Stimulated activated CD4-positive, alpha-beta T cell treated with anti-CD3 and anti-CD28 coated beads, TNF-alpha, amount 100 ng/mL, for 48 hours (primary cell): ENCODE measurements around the gene MXRA8.

Experiments used
- DNase-seq, 3 donors: peaks; one replicate each; pipeline ENCODE4 v3.0.0-alpha.2; 2020; ENCODE audit warnings: low read depth in 3 of 3

Gene MXRA8

DNA sequence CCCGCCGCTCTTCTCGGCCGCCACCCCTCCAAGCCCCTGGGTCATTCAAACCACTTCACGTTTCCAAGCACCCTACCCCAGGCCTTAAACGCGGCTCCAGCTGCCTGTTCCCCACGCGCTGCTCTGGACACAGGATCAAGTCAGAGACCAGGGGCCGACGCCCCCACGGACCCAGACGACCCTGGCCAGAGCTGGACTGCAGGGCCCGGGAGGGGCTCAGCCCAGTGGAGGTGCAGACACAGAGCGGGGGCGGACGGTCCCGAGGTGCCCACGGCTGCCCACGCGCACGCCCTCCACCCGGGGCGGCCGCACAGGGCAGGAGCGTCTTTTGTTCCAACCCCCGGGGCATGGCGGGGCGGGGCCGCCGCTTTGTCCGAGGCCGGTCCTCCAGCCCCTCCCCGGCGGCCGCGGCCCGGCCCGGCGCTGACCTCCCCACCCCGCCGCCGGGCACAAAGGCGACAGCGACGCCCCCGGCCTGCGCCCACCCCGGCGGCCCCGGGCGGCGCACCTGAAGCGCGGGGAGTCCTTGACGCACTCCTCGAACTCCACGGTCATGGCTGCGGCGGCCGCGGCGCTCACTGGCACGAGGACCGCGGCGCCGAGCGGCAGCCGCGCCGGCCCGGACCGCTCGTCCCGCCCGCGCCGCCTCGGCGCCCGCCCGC, 51.0 kb downstream of the MXRA8 start:
- DNase-seq, result no peak

DNA sequence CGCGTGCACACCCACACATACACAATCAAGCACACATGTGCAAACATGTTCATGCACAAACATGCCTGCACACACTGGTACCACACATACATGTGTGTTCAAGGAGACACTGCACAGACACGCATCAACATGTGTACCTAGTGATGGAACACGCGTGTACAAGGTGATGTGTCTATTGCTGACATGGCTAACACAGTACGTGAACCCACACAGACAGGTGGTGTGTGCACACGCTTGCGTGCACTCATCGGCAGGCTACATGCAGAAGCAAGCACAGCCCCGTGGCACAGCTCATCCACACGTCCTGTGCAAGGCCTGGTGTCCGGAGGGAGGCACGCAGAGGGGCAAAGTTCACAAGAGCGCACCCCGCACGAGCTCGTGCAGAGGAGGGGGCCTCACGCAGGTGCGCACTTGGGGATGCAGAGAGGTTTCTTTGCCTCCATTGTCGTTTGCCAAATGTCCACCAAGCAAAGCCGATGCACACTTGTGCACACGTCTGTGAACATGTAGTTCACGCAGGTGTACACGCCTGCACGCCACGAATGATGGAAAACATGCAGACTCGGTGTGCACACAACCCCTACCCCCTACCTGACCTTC, 51.6 kb downstream of the MXRA8 start:
- no peak for DNase-seq

DNA sequence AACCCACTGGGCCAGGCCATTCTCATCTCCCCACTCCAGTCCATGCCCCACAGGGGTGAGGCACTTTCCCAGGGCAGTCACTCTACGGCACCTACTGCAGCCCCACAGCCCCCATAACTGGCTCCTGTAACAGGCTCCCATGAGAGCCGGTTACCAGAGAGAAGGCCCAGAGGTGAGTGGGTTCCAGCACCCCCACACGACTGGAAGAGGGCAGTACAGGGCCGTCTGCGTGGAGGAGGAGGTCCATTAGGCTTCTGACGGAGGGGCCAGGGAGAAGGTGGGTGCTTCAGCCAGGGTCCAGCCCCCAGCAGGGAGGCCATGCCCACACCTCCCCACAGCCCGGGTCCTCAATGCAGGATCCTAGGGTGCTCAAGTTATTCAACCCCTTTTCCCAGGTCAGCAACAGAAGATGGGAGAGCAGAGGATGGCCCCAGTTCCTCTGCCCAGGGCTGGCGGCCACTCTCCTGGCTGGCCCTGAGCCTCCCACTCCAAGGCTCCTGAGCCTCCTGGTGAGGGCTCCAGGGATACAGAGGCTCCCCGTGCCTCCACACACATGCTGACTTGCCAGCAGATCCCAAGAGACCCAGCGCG, 52.2 kb downstream of the MXRA8 start:
- no peak for DNase-seq

DNA sequence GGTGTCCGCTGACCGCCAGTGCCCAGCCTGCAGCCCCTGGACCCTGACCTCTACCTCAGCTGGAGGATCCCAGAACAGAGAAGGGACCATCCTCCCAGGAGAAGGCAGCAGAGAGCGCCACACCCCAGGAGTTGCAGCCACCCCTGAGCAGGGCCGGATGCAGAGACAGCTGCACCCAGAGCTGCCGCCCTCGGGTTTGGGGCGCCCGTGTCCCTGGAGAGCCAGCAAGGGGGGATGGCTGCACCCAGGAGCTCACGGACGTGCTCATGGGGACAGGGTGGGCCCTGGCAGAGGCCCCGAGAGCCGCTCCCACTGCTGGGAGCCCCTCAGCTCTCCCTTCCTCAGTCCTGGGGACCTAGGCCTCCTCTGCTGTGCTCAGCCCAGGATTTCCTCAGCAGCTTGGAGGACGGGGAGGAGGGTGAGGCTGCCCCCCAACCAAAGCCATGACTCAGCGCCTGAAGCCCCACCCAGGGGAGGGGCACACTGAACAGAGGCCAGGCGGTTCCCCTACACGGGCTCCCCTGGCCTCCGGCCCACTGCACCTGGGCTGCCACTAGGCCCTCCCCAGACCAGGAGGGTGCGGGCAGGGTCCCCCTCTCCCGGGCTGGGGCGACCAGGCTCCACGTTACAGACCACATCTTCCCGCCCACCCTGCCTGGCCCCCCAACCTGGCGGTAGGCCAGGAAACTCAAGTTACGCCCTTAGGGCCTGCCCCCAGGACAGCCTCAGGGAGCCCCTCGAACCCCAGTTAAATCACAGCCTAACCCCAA, 52.9 kb downstream of the MXRA8 start:
- no peak for DNase-seq

DNA sequence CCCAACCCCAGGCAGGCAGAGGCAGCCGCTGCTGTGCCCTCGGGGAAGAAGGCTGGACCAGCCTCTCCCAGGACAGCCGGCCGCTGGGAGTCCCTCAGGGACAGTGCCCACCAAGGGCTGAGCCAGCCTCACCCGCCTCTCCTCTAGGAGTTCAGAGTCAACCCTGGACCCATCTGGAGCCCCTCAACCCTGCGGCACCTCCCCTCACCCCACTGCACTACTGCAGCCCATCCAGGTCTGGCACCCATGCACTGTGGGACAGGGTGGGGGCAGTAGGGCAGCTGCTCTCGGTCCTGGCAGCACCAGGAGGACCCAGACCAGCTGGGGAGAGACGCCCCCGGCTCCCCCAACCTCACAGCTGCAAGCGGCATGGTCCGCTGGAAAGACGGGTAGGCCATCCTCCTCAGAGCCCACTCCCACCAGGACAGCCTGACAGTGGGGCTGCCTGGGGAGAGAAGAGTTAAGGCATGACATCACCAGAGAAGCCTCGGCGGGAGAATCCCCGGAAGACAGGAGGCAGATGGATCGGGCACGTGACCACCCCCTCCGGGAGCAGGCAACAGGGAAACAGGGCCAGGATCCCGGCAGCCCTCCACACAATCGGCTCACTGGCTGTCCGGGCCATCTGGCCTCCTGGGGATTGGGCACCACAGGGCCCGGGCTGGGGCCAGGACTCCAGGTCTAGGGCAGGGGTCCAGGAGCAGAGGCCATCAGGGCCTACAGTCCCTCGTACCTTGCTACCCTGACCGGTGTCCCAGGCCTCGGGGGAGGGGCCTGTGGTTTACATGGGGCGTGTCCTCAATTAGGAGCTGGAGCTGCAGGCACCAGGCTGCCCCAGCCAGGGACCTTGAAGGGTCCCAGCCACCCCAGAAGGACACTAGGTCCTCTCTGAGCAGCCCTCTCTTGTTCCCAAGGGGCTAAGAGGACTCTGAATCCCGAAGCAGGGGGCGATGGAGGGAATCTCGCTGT, 53.7 kb downstream of the MXRA8 start:
- DNase-seq, result no peak

DNA sequence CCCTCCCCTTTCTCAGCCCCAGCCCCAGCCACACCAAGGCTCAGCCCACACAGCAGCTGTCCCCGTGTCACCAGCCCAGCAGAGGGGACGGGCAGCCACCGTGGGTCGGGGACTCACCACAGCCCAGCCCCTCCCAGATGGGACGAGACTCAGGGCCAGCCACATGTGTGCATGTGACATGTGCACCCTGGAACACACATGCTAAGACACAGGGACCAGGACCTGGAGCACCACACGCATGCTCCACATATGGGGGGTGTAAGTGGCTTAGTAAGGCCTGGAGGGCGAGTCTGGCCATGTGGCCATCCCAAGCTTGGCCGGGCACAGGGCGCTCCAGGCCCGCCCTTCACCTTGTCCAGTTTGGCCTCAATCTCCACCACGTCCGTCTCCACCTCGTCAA, 54.6 kb downstream of the MXRA8 start:
- no peak for DNase-seq

DNA sequence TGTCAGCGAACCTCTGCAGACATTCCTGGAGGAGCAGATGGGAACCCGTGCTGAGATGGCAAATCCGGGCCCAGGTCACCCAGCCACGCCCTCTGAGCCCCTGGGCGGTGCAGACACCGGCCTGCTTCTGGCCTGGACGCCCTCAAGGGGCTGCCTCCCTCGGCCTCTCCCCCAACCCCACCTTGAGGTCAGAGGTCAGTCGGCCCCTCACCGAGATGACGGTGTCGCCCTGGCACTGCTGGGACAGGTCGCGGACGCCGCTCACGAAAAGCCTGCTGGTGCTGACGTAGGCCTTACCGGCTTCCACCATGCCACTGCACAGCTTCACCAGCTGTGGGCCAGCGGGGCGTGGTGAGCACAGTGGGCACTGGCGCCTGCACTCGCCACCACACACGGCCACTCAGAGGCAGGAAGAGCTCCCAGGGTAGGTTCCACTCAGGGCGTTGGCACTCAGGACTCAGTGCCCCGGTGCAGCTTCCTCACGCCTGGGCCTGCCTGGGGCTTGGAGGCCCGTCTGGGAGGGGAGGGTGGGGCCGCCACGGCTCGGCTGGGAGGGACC, 55.3 kb downstream of the MXRA8 start:
- DNase-seq, result no peak
